Activated naive CD4-positive, alpha-beta T cell treated with anti-CD3 and anti-CD28 coated beads, Interleukin-2, amount 50 U/mL, for 72 hours (primary cell): Measurements from ENCODE around the gene UBE2QL1. TPM values are rescaled to one million over a fixed set of nuclear protein-coding genes. Genes with fewer than 3 reads are reported as not detected.

Source experiments
- ATAC-seq, 2 donors: fragments of 150-1000 bp; cut with Tn5 transposase; 2 replicates each; pipeline ENCODE4 v1.10.0; 2021; ENCODE audit warnings: mild to moderate bottlenecking in 2 of 2, moderate library complexity in 2 of 2
- DNase-seq, 2 donors: peaks; one replicate each; pipeline ENCODE4 v3.0.0; 2021 to 2022; ENCODE audit warnings: low spot score in 2 of 2
- H3K27ac Mint-ChIP-seq, 2 donors: one replicate each; pipeline ENCODE4 v1.8.0; 2022; ENCODE audit warnings: mild to moderate bottlenecking in 2 of 2, mixed read lengths in 2 of 2
- H3K36me3 Mint-ChIP-seq, 2 donors: one replicate each; pipeline ENCODE4 v1.8.0; 2022; ENCODE audit warnings: mixed read lengths in 2 of 2
- H3K9me3 Mint-ChIP-seq, 2 donors: one replicate each; pipeline ENCODE4 v1.8.0; 2022; ENCODE audit warnings: mixed read lengths in 2 of 2
- total RNA-seq, 2 donors: library from RNA; stranded (reverse); gene quantifications; one replicate each; pipeline ENCODE4 v1.2.3, GENCODE V29; 2022

UBE2QL1 gene
- total RNA-seq, 2 donors from 2014 or later = not detected

GRCh38 chr5:6461793-6462650, 13.4 kb downstream of the UBE2QL1 start:
- H3K27ac Mint-ChIP-seq = no peak overlapping the region
- ATAC-seq = no peak
- no peaks in the 10 kb centered on the region for H3K9me3 Mint-ChIP-seq
- DNase-seq = no peak
- no peaks in the 10 kb centered on the region for H3K36me3 Mint-ChIP-seq

GRCh38 chr5:6462671-6463070, 14.0 kb downstream of the UBE2QL1 start:
- DNase-seq (no peak), ATAC-seq (no peak)
- no peaks in the 10 kb centered on the region for H3K36me3 Mint-ChIP-seq
- H3K27ac Mint-ChIP-seq = no peak overlapping the region
- no peaks in the 10 kb centered on the region for H3K9me3 Mint-ChIP-seq

- ATAC-seq (no peak), DNase-seq (no peak)
- H3K36me3 Mint-ChIP-seq = no peaks in the 10 kb centered on the region
- no peaks in the 10 kb centered on the region for H3K9me3 Mint-ChIP-seq
- no peak overlapping the region for H3K27ac Mint-ChIP-seq
Measured at GRCh38 chr5:6464441-6464840, 15.8 kb downstream of the UBE2QL1 start.

- no peak overlapping the region for H3K27ac Mint-ChIP-seq
- H3K36me3 Mint-ChIP-seq = peaks cover 0 to 2% of the 10 kb centered on the region in 2 donors
- DNase-seq = no peak
- no peak for ATAC-seq
- H3K9me3 Mint-ChIP-seq = peaks cover 0 to 3% of the 10 kb centered on the region in 2 donors
Measured at GRCh38 chr5:6465831-6466790, 17.5 kb downstream of the UBE2QL1 start.

- peaks cover 0 to 6% of the 10 kb centered on the region in 2 donors for H3K36me3 Mint-ChIP-seq
- peaks cover 0 to 7% of the 10 kb centered on the region in 2 donors for H3K9me3 Mint-ChIP-seq
- DNase-seq (no peak), ATAC-seq (no peak)
- H3K27ac Mint-ChIP-seq = no peak overlapping the region
Measured at GRCh38 chr5:6466975-6467567, 18.4 kb downstream of the UBE2QL1 start.

GRCh38 chr5:6467591-6467990, 18.9 kb downstream of the UBE2QL1 start:
- Mint-ChIP-seq H3K9me3 (peaks cover 0 to 7% of the 10 kb centered on the region in 2 donors), H3K27ac (no peak overlapping the region), H3K36me3 (peaks cover 0 to 11% of the 10 kb centered on the region in 2 donors)
- DNase-seq (no peak), ATAC-seq (no peak)

DNA sequence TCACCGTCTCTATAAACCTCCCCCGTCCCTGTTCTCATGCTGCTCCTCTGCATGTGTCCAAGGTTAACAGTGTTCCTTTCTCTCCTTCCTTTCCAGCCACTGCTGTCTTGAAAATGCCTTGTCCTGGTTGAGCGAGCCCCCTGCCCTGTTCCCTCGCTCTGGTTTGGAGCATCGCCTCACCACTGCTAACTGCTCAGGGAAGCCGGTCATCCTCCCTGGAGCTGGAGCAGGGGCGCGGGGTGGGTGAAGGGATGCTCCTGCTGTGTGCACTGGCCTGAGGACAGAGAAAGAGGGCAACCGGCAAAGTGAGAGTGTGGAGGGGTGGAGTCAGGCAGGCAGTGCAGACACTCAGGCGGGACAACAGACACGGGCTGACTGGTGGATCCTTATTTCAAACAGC, 19.4 kb downstream of the UBE2QL1 start:
- Mint-ChIP-seq H3K9me3 (peaks cover 0 to 7% of the 10 kb centered on the region in 2 donors), H3K36me3 (peaks cover 0 to 16% of the 10 kb centered on the region in 2 donors), H3K27ac (no peak overlapping the region)
- DNase-seq (no peak), ATAC-seq (no peak)

DNA sequence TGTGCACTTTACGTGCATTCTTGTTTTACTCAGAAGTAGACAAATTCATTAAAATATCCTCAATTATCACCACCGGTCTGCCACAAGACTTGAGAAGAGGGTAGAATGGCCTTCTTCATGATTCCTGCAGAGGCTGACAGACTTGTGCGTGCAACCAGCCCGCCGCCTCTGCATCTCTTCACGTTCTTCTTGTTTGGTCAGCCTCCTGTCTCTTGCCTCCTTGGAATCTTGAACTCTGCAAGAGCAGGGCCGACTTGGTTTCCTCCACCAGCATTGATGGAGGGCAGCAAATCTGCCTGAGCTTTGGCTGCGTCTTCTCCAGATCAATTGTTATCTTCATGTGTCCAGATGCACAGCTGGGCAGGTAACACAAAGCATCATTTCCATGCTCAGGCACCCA, 20.2 kb downstream of the UBE2QL1 start:
- ATAC-seq (no peak), DNase-seq (no peak)
- Mint-ChIP-seq H3K27ac (no peak overlapping the region), H3K9me3 (peaks cover 0 to 7% of the 10 kb centered on the region in 2 donors), H3K36me3 (peaks cover 0 to 18% of the 10 kb centered on the region in 2 donors)

DNA sequence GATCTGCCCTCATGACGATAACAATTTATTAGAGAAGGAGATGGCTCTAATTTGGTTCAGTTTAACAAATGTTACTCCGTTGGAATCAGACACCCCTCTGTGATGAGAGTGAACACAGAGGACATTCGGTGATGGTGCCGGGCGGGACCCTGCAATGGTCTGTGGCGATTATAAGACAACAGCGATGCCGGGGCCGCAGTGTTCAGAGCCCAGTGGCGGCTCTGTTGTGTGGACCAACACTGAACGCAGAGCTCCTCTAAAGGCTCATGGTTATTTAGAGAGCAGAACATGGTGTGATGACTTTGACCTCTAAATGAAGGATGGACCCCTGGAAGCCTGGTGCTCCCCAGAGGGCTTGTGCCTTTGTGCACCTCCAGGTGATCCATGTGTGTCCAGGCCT, 21.2 kb downstream of the UBE2QL1 start:
- ATAC-seq (no peak), DNase-seq (no peak)
- Mint-ChIP-seq H3K27ac (no peak overlapping the region), H3K9me3 (peaks cover 0 to 7% of the 10 kb centered on the region in 2 donors), H3K36me3 (peaks cover 0 to 18% of the 10 kb centered on the region in 2 donors)

DNA sequence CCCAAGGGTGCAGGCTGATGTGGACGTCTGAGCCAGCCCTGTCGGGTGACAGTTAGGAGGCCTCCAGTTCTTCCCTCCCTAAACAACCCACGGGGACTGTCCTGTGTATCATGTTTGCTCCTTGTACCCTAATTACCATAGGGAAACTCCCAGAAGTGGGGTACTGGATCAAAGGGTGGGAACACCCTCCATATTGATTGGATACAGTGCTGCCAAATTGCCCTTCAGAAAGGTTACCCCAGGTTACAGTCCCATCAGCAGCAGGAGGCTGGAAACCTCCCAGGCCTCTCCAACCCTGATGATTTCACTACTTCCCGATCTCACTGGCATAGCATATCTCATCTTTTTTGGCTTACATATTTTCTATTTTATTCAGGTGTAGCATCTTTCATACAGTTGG, 22.0 kb downstream of the UBE2QL1 start:
- DNase-seq (no peak), ATAC-seq (no peak)
- H3K36me3 Mint-ChIP-seq = peaks cover 0 to 18% of the 10 kb centered on the region in 2 donors
- H3K27ac Mint-ChIP-seq = no peak overlapping the region
- peaks cover 0 to 7% of the 10 kb centered on the region in 2 donors for H3K9me3 Mint-ChIP-seq

DNA sequence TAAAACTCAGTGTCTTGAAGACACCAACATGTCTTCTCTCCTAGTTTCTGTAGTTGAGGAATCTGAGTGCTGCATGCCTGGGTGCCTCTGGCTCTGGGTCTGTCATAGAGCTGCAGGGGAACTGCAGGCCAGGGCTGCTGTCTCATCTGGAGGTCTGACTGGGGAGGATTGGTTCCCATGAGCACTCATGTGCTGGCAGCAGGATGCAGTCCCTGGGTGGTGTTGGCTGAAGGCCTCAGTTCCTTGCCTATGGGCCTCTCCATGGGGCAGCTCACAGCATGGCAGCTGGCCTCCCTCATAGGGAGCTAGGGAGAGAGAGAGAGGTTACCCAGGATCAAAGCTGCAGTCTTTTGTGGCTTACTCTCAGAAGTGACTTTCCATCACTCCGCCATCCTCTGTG, 22.6 kb downstream of the UBE2QL1 start:
- Mint-ChIP-seq H3K9me3 (peaks cover 0 to 7% of the 10 kb centered on the region in 2 donors), H3K36me3 (peaks cover 0 to 18% of the 10 kb centered on the region in 2 donors), H3K27ac (no peak overlapping the region)
- ATAC-seq (no peak), DNase-seq (no peak)

GRCh38 chr5:6472792-6473191, 24.1 kb downstream of the UBE2QL1 start:
- Mint-ChIP-seq H3K36me3 (peaks cover 0 to 18% of the 10 kb centered on the region in 2 donors), H3K9me3 (peaks cover 0 to 7% of the 10 kb centered on the region in 2 donors), H3K27ac (no peak overlapping the region)
- no peak for DNase-seq
- no peak for ATAC-seq

DNA sequence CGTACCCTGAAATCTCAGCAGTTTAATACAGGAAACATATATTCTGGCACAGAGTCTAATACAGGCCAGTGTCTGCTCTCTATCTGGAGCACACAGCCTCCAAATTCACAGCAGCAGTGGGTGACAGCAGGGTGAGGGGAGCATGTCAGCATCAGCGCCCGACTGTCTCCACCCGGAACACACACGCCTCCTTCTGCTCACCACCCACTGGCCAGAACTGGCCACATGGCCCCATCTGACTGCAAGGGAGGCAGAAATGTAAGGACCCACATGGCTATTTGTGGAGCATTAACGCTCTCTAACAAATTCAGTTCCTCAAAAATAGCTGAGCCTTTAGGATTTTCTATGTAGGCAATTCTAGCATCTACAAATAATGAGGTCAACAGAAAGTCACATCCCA, 24.6 kb downstream of the UBE2QL1 start:
- ATAC-seq (no peak), DNase-seq (no peak)
- Mint-ChIP-seq H3K36me3 (peaks cover 0 to 18% of the 10 kb centered on the region in 2 donors), H3K27ac (no peak overlapping the region), H3K9me3 (peaks cover 0 to 7% of the 10 kb centered on the region in 2 donors)

GRCh38 chr5:6475626-6476312, 27.1 kb downstream of the UBE2QL1 start:
- Mint-ChIP-seq H3K27ac (no peak overlapping the region), H3K36me3 (peaks cover 0 to 18% of the 10 kb centered on the region in 2 donors), H3K9me3 (peaks cover 0 to 7% of the 10 kb centered on the region in 2 donors)
- ATAC-seq = no peak
- DNase-seq = no peak

GRCh38 chr5:6476313-6476661, 27.6 kb downstream of the UBE2QL1 start:
- peaks cover 0 to 2% of the 10 kb centered on the region in 2 donors for H3K9me3 Mint-ChIP-seq

GRCh38 chr5:6478793-6479192, 30.1 kb downstream of the UBE2QL1 start:
- Mint-ChIP-seq H3K9me3 (no peaks in the 10 kb centered on the region), H3K36me3 (no peaks in the 10 kb centered on the region), H3K27ac (no peak overlapping the region)
- DNase-seq (no peak), ATAC-seq (no peak)

More at GRCh38 chr5:6476313-6476661, 27.6 kb downstream of the UBE2QL1 start:
- H3K27ac Mint-ChIP-seq = no peak overlapping the region
- no peak for ATAC-seq
- H3K36me3 Mint-ChIP-seq = peaks cover 0 to 14% of the 10 kb centered on the region in 2 donors
- no peak for DNase-seq
